WI38 (cell line): ENCODE measurements around the gene ERG.

ENCODE experiments used
- H3K4me3 ChIP-seq: 2 replicates; pipeline ENCODE4 v1.5.1; 2011; ENCODE audit warnings: low read depth, mild to moderate bottlenecking, control low read depth, low read length
- TF ChIP-seq, protein P1 (sequence below): IDR thresholded peaks from 2 replicates; pipeline ENCODE4 v1.5.1; 2012; ENCODE audit warnings: low read depth, mild to moderate bottlenecking, control low read depth, low read length

Gene ERG

GRCh38 chr21:38486706-38487105, 11.6 kb downstream of the ERG start:
- H3K4me3 ChIP-seq, result no peak overlapping the region
- TF ChIP-seq, protein P1, sequence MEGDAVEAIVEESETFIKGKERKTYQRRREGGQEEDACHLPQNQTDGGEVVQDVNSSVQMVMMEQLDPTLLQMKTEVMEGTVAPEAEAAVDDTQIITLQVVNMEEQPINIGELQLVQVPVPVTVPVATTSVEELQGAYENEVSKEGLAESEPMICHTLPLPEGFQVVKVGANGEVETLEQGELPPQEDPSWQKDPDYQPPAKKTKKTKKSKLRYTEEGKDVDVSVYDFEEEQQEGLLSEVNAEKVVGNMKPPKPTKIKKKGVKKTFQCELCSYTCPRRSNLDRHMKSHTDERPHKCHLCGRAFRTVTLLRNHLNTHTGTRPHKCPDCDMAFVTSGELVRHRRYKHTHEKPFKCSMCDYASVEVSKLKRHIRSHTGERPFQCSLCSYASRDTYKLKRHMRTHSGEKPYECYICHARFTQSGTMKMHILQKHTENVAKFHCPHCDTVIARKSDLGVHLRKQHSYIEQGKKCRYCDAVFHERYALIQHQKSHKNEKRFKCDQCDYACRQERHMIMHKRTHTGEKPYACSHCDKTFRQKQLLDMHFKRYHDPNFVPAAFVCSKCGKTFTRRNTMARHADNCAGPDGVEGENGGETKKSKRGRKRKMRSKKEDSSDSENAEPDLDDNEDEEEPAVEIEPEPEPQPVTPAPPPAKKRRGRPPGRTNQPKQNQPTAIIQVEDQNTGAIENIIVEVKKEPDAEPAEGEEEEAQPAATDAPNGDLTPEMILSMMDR, result no peak

GRCh38 chr21:38486221-38486620, 12.1 kb downstream of the ERG start:
- TF ChIP-seq, protein P1, result no peak
- H3K4me3 ChIP-seq, result no peak overlapping the region

GRCh38 chr21:38479641-38480525, 18.4 kb downstream of the ERG start:
- TF ChIP-seq, protein P1, result no peak
- no peak overlapping the region for H3K4me3 ChIP-seq

GRCh38 chr21:38478782-38479181, 19.5 kb downstream of the ERG start:
- TF ChIP-seq, protein P1, result no peak
- no peak overlapping the region for H3K4me3 ChIP-seq

DNA sequence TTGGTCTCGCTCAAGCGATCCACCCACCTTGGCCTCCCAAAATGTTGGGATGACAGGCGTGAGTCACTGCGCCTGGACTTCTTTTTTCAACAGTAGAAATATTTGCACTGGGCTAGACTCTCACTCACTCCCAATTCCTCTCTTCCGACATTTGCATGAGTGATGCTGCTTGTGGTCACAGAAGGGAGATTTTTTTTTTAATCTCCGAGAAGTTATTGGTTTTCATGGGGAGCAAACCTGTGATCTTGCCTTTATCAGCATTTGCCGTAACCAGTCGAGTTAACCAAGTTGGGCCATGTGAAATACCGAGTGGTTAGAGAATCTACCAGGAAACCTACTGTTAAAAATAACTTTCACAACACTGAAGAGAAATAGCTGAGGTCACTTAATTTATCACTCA, 21.1 kb downstream of the ERG start:
- TF ChIP-seq, protein P1, result no peak
- no peak overlapping the region for H3K4me3 ChIP-seq

- no peak overlapping the region for H3K4me3 ChIP-seq
- TF ChIP-seq, protein P1, result no peak
These were observed 21.9 kb downstream of the ERG start for GRCh38 chr21:38476385-38476784.

GRCh38 chr21:38475519-38475918, 22.8 kb downstream of the ERG start:
- H3K4me3 ChIP-seq, result no peak overlapping the region
- TF ChIP-seq, protein P1, result no peak
